HG03439 (cell line): ENCODE data around the gene ADAMTS17.

Experiments
- ATAC-seq: cut with Tn5 transposase; IDR thresholded peaks from one replicate; pipeline ENCODE4 v1.9.1; 2021; ENCODE audit warnings: mild to moderate bottlenecking, moderate library complexity; ENCODE audit not compliant: unreplicated experiment

Gene ADAMTS17, protein sequence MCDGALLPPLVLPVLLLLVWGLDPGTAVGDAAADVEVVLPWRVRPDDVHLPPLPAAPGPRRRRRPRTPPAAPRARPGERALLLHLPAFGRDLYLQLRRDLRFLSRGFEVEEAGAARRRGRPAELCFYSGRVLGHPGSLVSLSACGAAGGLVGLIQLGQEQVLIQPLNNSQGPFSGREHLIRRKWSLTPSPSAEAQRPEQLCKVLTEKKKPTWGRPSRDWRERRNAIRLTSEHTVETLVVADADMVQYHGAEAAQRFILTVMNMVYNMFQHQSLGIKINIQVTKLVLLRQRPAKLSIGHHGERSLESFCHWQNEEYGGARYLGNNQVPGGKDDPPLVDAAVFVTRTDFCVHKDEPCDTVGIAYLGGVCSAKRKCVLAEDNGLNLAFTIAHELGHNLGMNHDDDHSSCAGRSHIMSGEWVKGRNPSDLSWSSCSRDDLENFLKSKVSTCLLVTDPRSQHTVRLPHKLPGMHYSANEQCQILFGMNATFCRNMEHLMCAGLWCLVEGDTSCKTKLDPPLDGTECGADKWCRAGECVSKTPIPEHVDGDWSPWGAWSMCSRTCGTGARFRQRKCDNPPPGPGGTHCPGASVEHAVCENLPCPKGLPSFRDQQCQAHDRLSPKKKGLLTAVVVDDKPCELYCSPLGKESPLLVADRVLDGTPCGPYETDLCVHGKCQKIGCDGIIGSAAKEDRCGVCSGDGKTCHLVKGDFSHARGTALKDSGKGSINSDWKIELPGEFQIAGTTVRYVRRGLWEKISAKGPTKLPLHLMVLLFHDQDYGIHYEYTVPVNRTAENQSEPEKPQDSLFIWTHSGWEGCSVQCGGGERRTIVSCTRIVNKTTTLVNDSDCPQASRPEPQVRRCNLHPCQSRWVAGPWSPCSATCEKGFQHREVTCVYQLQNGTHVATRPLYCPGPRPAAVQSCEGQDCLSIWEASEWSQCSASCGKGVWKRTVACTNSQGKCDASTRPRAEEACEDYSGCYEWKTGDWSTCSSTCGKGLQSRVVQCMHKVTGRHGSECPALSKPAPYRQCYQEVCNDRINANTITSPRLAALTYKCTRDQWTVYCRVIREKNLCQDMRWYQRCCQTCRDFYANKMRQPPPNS

DNA sequence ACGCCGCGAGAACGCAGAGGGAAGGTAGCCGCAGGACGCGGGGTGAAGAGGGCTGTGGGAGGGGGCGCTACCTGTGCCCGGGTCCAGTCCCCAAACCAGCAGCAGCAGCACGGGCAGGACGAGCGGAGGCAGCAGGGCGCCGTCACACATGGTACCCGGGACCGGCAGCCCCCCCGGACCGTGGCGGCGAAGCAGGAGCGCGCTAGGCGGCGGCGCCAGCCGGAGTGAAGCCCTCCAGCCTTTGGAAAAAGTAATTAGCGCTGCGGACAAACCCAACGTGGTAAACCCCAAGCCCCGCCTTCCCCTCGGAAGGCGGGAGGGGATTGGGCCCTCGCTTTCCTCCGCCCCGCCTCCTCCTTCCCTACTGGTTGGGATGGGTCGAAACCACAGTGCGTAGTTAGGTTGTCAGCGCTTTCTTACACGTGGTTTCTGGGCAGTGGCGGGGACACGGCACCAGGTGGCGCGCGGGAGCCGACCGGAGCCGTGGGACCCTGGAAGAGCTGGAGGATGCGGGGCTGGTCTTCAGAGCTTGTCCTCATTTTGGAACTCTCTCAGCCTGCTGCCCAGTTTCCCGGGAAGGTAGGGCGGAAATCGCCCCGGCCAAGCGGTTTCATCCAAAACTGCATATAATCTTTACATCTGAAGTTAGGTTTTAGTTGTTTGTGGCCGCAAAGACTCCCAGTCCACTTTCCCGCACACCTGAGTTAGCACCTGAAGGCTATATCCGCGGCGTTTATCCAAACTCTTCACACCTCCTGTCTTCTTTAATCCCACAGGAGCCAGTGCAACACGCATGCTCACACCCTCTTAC lies at the start of gene ADAMTS17:
ADAMTS17 (minus strand) TSS at position 226 of the 811 bp plus-strand sequence; CDS start at position 150, 76 bp downstream.
- peak; percentile 89 for ATAC-seq

DNA sequence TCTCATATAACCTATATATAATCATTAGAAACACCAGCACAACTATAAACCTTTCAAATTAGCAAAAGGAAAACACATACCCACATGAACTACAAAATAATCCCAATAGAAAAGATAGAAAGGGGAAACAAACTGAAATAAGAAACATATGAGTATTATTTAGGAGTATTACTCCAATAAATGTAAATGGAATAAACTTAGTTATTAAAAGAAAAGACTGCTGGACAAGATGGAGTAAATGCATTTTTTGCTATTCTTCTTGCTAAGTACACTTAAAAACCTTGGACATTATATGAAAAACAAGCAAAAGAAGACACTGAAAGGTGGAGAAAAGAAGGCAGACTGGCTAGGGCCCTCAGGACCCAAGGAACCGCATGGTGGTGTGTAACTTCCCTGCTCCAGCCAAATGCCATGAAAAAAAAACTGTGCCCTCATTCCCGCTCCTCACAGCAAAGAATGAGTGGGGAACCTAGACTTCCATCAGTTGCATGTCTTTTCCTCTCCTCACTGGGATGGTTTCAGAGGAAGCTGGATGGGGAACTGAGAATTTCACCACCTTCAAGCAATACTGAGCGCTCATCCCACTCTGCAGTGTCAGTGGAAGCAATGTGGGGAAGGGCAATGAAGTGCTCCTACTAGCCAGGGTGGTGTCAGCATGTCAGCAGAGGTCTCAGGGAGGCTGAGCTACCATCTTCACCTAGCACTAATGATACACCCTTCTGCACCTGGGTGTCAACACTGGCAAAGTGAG lies 43.7 kb upstream of the ADAMTS17 start:
- no peak for ATAC-seq

DNA sequence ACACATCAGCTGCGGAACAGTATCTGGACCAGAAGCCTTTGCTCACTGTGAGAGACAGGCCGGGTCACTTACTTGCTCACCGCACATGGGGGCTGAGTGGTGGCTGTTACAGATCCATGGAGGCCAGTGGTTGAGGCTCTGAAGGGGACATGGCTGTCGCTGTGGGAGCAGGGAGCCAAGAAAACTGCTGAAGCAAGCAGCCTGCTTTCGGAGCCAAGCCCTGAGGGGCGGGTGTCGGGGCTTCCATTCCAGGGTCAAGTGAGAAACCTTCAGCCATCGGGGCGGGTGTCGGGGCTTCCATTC lies 42.3 kb upstream of the ADAMTS17 start:
- ATAC-seq, result no peak

DNA sequence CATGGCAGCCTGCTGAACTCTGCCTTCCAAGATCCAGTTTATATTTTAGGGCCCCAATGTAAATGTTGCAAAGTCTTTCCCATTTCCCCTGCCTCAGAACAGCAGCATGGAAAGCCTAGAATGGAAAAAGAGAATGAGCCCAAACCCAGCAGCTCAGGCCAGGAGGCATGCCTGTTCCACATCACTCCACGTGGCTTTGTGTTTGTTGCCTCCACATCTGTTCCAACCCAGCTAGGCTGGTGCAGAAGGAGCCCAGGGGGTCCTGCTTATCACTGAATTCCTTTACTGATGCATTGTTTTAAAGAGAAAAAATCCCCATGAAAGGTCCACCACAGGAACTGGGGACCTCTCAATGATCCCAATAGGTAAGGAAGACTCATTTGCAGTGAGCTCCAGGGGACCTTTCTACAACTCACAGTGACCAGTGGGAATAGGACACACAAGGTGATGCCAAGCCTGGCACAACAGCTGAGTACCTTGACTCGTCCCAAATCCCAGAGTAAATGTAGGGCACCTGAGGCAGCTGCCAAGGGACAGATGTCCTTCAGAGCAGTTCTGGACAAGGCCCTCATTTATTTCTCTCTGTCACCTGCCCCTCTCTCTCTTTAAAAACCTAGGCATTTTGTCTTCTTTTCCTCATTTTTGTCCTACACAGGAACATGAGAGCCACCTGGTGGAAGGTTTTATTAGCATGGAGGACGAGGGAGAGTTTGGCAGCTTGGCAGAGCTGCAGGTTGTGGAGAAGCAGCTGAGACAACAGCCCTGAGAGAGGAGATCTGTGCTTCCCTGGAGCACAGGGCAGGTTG lies 41.7 kb upstream of the ADAMTS17 start:
- no peak for ATAC-seq

DNA sequence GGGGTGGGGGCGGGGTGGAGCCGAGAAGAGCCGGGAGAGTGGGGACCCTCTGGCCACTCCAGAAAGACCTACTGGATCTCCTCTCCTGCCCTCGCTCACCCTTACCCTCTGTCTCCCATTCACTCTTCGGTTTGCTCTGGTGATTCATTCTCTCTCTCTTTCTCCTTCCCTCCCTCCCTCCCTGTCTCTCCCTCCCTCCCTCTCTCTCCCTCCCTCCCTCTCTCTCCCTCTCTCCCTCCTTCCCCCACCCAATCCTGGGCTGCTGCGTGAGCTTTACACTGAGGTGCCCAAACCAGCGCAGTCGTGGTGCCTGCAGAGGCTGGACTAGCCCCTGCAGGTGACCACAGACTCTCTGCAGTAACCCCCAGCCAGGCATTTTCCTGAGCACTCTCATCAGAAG lies 32.2 kb upstream of the ADAMTS17 start:
- no peak for ATAC-seq

DNA sequence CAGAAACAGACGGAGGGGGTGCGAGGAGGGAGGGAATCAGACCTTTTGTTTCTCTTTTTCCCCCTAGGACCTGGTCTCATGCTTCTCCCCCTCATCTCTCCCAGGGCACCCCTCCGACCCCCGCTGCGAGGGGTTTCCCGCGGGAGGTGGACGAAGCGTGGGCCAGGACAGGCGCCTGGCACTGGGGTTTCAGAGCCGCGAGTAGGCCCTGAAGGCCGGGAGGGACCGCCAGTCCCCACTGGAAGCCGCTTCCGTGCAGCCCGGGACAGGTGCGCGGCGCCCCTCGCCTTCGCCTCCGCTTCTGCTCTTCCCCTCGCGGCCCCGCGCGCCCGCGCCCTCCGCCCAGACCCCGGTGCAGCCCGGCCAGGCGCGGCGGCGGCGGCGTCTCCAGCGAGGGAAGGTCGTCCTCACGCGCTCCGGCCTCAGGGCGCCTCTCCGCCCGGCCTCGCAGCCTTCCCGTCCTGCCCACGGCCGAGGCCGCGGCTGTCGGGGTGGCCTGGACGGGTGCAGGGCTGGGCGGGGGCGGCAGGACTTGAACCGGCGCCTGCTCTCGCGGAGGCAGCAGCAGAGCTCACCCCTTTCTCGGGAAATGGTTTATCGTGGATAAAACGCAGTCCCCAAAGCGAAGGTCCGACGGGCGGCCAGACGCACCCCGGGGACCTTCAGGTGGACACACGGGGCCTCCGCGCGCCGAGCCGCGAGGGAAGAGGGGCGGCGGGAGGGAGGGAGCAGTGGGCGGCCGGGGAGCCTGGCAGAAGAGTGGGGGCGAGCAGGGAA lies 31.5 kb upstream of the ADAMTS17 start:
- ATAC-seq, result no peak

DNA sequence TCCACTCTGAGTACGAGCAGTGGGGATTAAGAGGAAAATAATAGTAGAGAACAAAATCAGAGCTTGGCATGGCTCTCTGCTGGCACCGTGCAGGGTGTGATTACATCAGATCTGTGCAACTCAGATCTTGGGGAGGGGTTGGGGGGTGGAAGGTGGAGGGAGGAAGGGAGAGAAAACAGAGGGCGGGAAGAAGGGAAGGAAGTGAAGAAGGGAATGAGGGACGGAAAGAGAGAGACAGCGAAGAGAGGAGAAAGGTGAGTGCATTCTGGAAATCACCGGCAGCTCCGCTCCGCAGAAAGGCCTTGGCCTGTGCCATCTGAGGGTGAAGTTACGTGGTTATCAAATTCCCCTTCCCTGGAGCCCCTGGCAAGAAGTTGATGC lies 31.0 kb upstream of the ADAMTS17 start:
- no peak for ATAC-seq

DNA sequence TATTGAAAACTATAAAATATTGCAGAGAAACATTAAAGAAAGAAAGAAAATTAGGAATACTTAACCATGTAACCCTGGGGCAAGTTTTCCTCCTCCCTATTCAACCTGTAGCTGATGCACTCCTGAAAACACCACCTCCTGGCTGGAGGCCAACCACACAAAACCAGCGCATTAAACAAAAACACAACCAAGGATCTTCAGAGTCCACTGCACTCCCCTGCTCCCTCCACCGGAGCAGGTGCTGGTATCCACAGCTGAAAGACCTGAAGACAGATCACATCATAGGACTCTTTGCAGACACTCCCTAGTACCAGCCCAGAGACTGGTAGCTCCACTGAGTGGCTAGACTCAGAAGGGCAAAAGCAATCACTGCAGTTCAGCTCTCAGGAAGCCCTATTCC lies 13.6 kb upstream of the ADAMTS17 start:
- ATAC-seq, result no peak

DNA sequence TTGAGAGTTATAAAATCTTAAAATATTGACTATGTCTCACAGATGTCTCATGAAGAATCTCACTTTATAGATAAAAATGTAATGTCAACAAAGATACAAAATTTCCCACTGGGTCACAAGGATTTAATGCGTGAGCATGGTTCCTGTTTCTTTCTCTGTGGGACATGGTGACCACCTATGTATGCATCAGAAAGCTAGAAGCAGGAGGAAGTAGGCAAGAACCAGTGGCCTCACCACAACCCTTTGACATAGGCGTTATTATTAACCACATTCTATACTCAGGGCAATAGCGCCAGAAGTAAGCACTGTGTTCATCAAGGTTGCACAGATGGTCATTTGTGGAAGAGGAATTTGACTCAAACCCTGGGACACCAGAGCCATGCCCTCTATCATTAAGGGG lies 11.7 kb upstream of the ADAMTS17 start:
- no peak for ATAC-seq

DNA sequence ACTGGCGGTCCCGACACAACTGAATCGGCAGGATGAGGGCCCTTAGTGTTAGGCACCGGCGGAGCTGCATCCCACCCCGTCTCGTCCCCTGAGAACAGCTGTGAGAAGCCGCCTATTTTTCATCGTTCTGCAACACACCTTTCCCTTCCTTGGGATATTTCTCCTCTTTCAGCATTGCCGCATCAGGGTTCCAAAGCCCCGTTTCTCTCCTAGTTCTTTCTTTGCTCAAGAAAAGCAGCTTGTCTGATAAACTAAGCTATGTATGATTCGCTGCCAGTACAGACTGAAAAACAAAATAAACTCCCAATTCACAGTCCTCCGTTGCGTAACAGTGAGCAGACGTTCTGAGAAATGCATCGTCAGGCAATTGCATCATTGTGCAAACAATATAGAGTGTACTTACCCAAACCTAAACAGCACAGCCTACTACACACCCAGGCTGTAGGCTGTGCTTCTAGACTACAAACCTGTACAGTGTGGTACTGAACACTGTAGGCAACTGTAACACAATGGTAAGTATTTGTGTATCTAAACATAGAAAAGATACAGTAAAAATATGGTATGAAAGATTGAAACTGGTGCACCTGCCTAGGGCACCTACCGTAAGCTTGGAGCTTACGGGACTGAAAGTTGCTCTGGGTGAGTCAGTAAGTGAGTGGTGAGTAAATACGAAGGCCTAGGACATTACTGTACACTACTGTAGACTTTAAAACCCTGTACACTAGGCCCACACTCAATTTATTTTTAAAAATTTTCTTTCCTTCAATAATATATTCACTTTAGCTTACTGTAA lies 8.9 kb upstream of the ADAMTS17 start:
- ATAC-seq, result peak; percentile 7

DNA sequence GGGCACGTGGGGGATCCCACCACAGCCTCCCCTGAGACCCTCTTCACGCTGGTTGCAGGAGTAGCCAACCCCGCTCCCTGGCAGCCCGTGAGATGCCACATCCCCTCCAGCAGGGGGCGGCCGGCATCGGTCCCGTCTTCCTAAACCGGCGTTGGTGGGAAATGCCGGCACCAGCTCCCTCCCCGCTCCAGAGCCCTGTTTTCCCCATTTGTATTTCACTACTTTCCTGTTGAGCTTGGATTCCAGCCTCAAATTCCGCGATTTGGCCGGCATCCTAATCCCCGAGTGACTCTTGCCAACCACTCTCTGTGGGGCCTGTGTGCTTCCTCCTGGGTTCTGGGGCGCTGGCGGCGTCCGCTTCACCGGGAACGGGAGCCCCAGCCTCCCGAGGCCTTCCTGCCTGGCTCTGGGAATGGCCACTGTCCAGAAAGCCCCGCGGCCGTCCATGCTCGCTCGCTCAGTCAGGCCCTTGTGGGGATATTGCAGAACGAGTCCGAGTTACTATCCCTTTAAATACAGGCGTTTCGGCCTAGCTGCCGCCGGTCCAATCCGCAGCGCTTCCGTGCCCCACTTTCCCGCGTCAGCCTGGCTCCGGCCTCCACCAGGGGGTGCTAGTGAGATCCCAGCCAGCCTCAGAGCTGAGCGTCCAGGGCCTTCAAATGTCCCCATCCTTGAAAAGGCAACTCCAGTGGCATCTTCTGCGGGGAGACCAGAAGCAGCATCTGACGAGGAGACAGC lies 8.1 kb upstream of the ADAMTS17 start:
- peak; percentile 90 for ATAC-seq

DNA sequence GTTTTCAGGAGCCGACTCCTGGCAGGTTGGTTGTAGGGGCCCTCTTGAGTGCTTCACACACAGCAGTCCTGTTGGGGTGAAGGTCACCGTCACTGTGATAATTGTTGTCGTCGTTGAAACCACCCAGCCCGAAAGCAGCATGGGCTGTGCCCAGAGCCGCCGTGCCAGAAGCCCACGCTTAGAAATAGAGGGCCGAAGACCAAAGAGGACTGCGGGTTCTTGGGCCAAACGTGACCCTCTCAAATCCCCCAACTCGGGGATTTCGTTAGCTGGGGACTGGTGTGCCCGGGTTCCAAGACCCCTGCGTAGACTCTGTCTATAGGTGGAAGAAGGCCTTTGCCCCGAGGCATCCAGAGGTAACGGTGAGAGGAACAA lies 7.5 kb upstream of the ADAMTS17 start:
- no peak for ATAC-seq

DNA sequence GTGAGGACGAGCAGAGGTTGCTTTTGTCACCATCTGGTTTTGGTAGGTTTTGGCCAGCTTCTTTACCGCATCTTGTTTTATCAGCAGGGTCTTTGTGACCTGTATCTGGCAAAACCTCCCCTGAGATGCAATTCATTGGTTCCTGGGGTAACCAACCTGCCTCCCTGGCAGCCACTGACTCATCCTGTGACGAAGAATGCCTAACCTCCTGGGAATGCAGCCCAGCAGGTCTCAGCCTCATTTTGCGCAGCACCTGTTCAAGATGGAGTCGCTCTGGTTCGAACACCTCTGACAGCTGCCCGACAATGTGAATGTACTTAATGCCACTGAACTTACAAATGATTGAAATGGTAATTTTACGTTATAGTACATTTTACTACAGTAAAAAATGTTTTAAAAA lies 6.8 kb upstream of the ADAMTS17 start:
- ATAC-seq, result no peak

DNA sequence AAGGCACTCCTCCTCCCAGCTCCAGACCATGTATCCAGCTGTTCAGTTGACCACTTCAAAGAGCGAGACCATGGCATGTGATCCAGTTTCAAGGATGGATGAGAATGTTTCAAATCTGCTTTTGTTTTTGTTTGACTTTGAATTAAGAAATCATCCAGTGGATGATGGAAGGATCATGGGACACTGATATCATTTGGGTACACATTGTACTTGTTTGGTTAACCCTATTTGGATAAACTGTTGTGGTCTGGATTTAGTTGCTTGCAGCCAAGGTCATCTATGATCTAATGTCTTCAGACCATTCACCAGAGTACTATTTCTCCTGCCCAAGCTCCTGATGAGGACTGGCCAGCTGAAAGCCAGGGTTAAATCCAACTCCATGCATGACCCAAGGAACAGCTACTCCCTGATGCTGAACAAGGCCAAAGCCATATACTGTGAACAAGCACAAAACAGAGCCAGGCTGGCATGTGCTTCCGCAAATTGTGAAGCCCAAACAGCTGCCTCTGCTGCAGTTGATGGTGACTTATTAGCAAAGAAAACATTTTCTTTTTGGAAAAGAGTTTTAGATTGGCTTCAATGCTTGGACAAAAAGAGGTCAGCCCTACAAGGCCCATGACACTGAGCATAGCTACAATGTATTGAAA lies 5.2 kb upstream of the ADAMTS17 start:
- no peak for ATAC-seq

DNA sequence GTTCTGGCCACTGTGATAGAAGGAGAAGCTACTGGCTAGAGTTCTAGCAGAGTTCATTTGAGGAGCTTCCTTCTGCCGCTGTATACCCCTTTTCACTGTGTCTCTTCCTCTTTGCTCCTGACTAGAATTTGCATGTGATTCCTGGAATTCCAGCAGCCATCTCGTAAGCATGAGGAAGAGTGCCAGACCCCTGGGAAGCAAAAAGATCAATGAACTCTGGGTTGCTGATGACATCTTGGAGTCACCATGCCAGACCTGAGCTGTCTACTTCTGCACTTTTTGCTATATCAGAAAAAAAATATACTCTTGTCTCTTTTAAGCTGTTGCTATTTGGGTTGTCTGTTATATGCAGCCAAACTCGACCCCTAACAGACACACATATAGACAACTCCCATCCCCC lies 3.7 kb upstream of the ADAMTS17 start:
- ATAC-seq, result no peak

DNA sequence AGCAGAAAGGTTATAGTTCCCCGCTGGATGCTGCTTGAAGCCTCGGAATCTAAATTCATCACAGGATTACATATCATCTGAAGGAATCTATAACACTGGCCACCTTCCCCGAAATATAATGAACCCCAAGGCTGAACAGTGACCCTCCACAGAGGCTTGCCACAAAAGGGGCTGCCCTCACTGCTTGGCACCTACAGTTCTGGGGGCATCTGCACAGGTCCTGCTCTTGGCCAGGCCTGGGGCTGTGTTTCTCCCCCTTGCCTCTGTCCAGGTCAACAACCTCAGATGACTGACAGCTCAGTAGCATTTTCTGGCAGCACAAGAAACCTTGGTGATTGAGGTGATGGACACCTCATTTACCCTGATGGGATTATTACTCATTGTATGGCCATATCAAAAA lies 1.5 kb upstream of the ADAMTS17 start:
- no peak for ATAC-seq

DNA sequence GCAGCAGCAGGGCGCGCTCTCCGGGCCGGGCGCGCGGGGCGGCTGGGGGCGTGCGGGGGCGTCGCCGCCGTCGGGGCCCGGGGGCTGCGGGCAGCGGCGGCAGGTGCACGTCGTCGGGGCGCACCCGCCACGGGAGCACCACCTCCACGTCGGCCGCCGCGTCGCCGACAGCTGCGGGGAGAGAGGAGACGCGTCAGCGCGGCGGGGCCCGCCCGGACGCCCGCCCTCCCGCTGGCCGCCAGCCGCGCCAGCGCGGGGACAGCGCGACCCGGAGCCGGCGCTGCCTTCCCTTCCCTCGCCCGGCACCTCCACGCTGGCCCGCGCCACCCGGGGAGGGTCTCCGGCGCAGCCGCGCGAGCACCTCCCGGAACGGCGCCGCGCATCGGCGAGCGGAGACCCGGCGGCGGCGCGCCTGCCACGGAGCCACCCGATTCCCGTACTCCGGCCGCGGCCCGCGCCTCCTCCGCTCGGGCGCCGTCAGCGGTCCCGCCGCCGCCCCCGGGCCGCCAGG lies 481 bp downstream of the ADAMTS17 start:
- ATAC-seq, result no peak
